Ishikawa (cell line): ENCODE results near the gene MYEOV.

Experiments used
- CEBPB ChIP-seq: IDR thresholded peaks from 2 replicates; pipeline ENCODE4 v1.6.1; 2012
- CREB1 ChIP-seq: IDR thresholded peaks from 2 replicates; pipeline ENCODE4 v1.6.1; 2012; ENCODE audit warnings: low read depth
- EGR1 ChIP-seq: IDR thresholded peaks from 2 replicates; pipeline ENCODE4 v1.6.1; 2012
- EP300 ChIP-seq: IDR thresholded peaks from 2 replicates; pipeline ENCODE4 v1.6.1; 2012; ENCODE audit warnings: borderline replicate concordance
- FOXM1 ChIP-seq: IDR thresholded peaks from 2 replicates; pipeline ENCODE4 v1.6.1; 2012; ENCODE audit warnings: low read depth, borderline replicate concordance
- MAX ChIP-seq: IDR thresholded peaks from 2 replicates; pipeline ENCODE4 v1.6.1; 2012
- NFIC ChIP-seq: IDR thresholded peaks from 2 replicates; pipeline ENCODE4 v1.6.1; 2012
- RAD21 ChIP-seq: IDR thresholded peaks from 2 replicates; pipeline ENCODE4 v1.6.1; 2012; ENCODE audit warnings: low read depth
- REST ChIP-seq: IDR thresholded peaks from 2 replicates; pipeline ENCODE4 v1.6.1; 2012; ENCODE audit warnings: low read depth, mild to moderate bottlenecking
- TAF1 ChIP-seq: IDR thresholded peaks from 2 replicates; pipeline ENCODE4 v1.6.1; 2012; ENCODE audit warnings: low read depth, mild to moderate bottlenecking
- TCF12 ChIP-seq: IDR thresholded peaks from 2 replicates; pipeline ENCODE4 v1.6.1; 2012; ENCODE audit warnings: low read depth
- TEAD4 ChIP-seq: IDR thresholded peaks from 2 replicates; pipeline ENCODE4 v1.6.1; 2012
- USF1 ChIP-seq: IDR thresholded peaks from 2 replicates; pipeline ENCODE4 v1.6.1; 2012
- YY1 ChIP-seq: IDR thresholded peaks from 2 replicates; pipeline ENCODE4 v1.6.1; 2012; ENCODE audit warnings: low read depth
- ZBTB7A ChIP-seq: IDR thresholded peaks from 2 replicates; pipeline ENCODE4 v1.6.1; 2012; ENCODE audit warnings: low read depth

Gene MYEOV

GRCh38 chr11:69257134-69257533, 36.8 kb upstream of the MYEOV start:
- TF ChIP-seq MAX, result no peak
- no peak for TF ChIP-seq EGR1
- no peak for TF ChIP-seq USF1
- TF ChIP-seq FOXM1, result no peak
- TF ChIP-seq RAD21, result no peak
- TF ChIP-seq ZBTB7A, result no peak
- no peak for TF ChIP-seq TAF1
- TF ChIP-seq REST, result no peak
- no peak for TF ChIP-seq CEBPB
- TF ChIP-seq TEAD4, result no peak

- TF ChIP-seq TAF1, result no peak
- no peak for TF ChIP-seq CREB1
- TF ChIP-seq EGR1, result no peak
- no peak for TF ChIP-seq YY1
- no peak for TF ChIP-seq CEBPB
- TF ChIP-seq USF1, result no peak
- TF ChIP-seq FOXM1, result no peak
- TF ChIP-seq TEAD4, result no peak
- TF ChIP-seq TCF12, result no peak
- TF ChIP-seq MAX, result no peak
- no peak for TF ChIP-seq REST
- no peak for TF ChIP-seq NFIC
- TF ChIP-seq ZBTB7A, result no peak
- no peak for TF ChIP-seq EP300
- TF ChIP-seq RAD21, result no peak
These were observed 35.9 kb upstream of the MYEOV start for GRCh38 chr11:69257838-69258658.

DNA sequence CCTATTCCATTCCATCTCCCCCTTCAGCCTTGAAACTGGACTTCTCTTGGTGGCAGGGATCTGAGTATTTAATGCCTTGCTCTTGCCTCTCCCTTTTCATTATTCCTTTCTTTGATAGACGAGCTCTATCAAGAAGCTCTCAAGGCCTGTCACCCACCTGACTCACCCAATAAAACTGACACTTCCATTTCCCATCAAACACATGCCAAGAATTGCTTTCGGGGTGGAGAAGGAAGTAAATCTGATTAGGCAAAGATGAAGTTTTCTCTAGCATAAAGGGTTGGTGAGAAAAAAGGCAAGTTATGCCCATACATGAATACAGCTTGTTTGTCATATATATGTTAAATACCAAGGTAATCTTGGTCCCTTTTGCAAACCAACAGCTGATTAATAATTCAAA, 34.9 kb upstream of the MYEOV start:
- TF ChIP-seq FOXM1 (no peak), YY1 (no peak), CREB1 (no peak), TAF1 (no peak), TEAD4 (no peak), EP300 (no peak), ZBTB7A (no peak), EGR1 (no peak), USF1 (no peak), MAX (no peak), TCF12 (no peak), CEBPB (no peak), REST (no peak), NFIC (no peak), RAD21 (no peak)
